MCF 10A (cell line): ENCODE measurements around the gene KLHL11. TPM values are rescaled to one million over a fixed set of nuclear protein-coding genes. Genes with fewer than 3 reads are reported as not detected.

Source experiments
- BruUV-seq: library from RNA; stranded (reverse); fragments of 400-500 nt; replicated peaks from 2 replicates; lab custom pipeline; 2021; lab: Mats Ljungman, UMichigan
- CTCF ChIA-PET: fragments of 300-600 bp; sonication (Branson Sonifier 250); formaldehyde crosslinking; extraction: SDS; loops from one replicate; lab custom pipeline; 2021; ENCODE audit warnings: antibody characterized with exemption, inconsistent platforms; lab: Yijun Ruan, JAX
- POLR2A ChIA-PET: fragments of 300-600, 350-650 bp; sonication (Branson Sonifier 250); formaldehyde crosslinking; extraction: SDS; loops from one replicate; lab custom pipeline; 2020; ENCODE audit warnings: antibody characterized with exemption, inconsistent platforms; lab: Yijun Ruan, JAX
- DNase-seq: peaks from one replicate; pipeline ENCODE4 v3.0.0-alpha.2; 2018; ENCODE audit not compliant: unreplicated experiment
- H3K27ac Mint-ChIP-seq: one replicate; pipeline ENCODE4 v1.8.0; 2022; ENCODE audit warnings: mild to moderate bottlenecking, low read depth, mixed read lengths; ENCODE audit not compliant: unreplicated experiment
- H3K27me3 Mint-ChIP-seq: one replicate; pipeline ENCODE4 v1.8.0; 2022; ENCODE audit warnings: mixed read lengths; ENCODE audit not compliant: insufficient read depth, unreplicated experiment
- H3K36me3 Mint-ChIP-seq: one replicate; pipeline ENCODE4 v1.8.0; 2022; ENCODE audit warnings: mild to moderate bottlenecking, moderate library complexity, mixed read lengths; ENCODE audit not compliant: insufficient read depth, unreplicated experiment
- H3K4me1 Mint-ChIP-seq: one replicate; pipeline ENCODE4 v1.8.0; 2022; ENCODE audit warnings: mixed read lengths; ENCODE audit not compliant: insufficient read depth, unreplicated experiment
- H3K4me3 Mint-ChIP-seq: one replicate; pipeline ENCODE4 v1.8.0; 2022; ENCODE audit warnings: mild to moderate bottlenecking, moderate library complexity, mixed read lengths; ENCODE audit not compliant: unreplicated experiment
- H3K9me3 Mint-ChIP-seq: one replicate; pipeline ENCODE4 v1.8.0; 2022; ENCODE audit warnings: mixed read lengths; ENCODE audit not compliant: unreplicated experiment
- intact Hi-C: fragments of 100-400 bp; cut with micrococcal nuclease; formaldehyde crosslinking; loops from 2 replicates; pipeline ENCODE4 v1.14.1; 2022
- total RNA-seq: library from RNA; stranded (reverse); gene quantifications from 2 replicates; pipeline ENCODE4 v1.2.3, GENCODE V29; 2022
- TF ChIP-seq, protein P1 (sequence below): fragments of 200-600 bp; IDR thresholded peaks from one replicate; pipeline ENCODE4 v1.8.0; 2022; ENCODE audit warnings: antibody characterized with exemption, mild to moderate bottlenecking; ENCODE audit not compliant: unreplicated experiment

Gene KLHL11
- total RNA-seq, 1 experiment from 2014 or later: 19.1 TPM

DNA sequence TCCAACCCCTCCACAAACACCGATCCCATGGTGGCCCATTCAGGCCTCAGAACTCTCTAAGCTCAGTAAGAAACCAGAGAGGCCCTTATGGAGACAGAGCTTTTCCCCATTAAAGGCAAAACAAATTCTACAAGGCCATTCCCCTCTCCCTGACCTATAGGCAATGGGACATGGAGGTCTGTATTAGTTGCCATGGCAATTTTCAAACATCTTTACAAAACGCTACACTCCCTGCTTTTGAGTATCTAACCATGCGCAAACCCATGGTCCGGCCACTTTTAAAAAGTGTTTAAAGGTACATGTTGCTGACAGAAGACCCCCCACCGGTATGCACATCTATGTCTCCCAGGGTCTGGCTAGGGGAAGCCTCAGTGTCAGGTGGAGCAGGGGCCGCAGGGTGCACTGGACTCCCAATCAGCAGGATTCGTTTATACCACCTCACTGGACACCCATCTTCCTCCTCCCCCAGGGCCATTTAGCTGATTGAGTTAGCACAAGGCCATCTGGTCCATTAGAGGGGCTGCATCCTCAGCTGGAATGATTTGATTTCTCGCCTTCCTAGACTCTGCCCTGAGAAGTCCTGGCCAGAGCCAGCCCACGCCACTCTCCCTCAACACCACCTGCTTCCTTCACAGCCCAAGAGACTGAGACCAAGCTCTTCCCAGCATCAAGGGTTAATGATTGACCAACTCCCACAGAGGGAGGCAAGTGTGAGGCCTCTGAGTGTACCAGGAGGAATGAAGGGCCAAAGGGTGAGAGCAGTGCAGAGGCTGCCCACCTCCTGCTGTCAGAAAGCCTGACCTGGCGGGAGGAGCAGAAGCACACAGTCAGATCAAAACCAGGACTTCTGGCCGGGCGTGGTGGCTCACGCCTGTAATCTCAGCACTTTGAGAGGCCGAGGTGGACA is 42.7 kb upstream of the KLHL11 start:
- H3K36me3 Mint-ChIP-seq: peaks cover 72% of the 10 kb centered on the region
- TF ChIP-seq, protein P1, sequence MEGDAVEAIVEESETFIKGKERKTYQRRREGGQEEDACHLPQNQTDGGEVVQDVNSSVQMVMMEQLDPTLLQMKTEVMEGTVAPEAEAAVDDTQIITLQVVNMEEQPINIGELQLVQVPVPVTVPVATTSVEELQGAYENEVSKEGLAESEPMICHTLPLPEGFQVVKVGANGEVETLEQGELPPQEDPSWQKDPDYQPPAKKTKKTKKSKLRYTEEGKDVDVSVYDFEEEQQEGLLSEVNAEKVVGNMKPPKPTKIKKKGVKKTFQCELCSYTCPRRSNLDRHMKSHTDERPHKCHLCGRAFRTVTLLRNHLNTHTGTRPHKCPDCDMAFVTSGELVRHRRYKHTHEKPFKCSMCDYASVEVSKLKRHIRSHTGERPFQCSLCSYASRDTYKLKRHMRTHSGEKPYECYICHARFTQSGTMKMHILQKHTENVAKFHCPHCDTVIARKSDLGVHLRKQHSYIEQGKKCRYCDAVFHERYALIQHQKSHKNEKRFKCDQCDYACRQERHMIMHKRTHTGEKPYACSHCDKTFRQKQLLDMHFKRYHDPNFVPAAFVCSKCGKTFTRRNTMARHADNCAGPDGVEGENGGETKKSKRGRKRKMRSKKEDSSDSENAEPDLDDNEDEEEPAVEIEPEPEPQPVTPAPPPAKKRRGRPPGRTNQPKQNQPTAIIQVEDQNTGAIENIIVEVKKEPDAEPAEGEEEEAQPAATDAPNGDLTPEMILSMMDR: no peak
- ChIA-PET CTCF (interaction anchor here (0.5 to 0.6 kb wide), 3 partner anchors 55 to 245 kb away, joined by 3 read pairs; partner anchors contain the start of gene DNAJC7), POLR2A (interaction anchor here (1.0 to 4.0 kb wide), 2 partner anchors 11 to 121 kb away, joined by 3 to 13 read pairs; partner anchors contain the start of genes ACLY and JUP)
- no peak overlapping the region for H3K4me3 Mint-ChIP-seq
- no peak for DNase-seq
- intact Hi-C loops: no loop called here
- H3K9me3 Mint-ChIP-seq: no peaks in the 10 kb centered on the region
- no peak overlapping the region for H3K27ac Mint-ChIP-seq
- no peaks in the 10 kb centered on the region for H3K27me3 Mint-ChIP-seq
- BruUV-seq: no TSS peak
- H3K4me1 Mint-ChIP-seq: peaks cover 9% of the 10 kb centered on the region

DNA sequence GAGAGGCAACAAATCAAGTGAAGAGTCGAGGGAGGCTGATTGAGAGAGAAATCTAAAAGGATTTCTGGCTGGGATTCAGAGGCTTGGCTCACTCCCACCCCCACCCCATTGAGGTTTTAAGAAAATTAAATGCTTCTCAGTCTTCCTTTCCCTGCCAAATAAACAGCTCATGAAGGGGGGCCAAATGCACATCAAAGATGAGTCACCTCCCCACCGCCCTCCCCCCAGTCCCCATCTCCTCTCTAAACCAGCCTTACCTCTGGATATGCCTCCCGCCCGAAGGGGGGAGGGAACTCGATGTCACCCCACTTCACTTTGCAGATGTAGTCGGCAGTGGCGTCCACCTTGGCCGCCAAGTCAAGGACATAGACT is 41.9 kb upstream of the KLHL11 start:
- no peak overlapping the region for H3K27ac Mint-ChIP-seq
- CTCF ChIA-PET: no interaction called here
- POLR2A ChIA-PET: interaction anchor here (4.0 kb wide), 1 partner anchor 11 kb away, joined by 13 read pairs; the partner anchor contains the start of gene ACLY

DNA sequence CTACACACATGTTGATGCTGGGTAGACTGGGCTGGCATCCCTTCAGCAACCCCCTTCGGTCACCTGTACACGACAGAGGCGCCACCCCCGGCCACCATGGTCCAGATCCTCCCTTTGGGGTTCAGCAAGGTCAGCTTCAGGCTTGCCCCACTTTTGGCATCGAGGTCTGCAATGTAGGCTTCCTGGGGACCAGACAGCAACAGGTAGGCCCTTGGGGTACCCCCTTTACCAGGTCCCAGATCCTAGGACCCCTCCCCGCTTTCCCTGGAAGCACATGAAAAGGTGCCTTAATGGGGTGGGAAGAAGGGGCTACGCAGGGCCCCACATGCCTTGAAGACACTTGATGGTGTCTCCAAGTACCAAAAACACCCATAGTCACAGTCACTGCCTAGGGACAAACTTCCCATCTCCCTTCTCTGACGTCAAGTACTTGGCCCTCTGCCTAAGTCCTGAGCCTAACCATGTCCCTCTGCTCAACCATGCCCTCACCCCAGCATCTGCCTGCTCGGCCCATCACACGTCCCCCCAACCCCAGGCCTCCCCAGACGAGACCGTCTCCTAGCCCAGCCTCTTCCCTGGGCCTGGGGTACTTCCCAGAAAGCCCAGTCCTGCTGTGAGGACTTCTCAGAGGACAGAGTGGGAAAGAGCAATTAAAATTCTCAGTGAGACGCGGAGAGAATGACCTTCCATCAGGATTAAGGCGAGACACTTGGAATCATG is 41.4 kb upstream of the KLHL11 start:
- peaks cover 70% of the 10 kb centered on the region for H3K36me3 Mint-ChIP-seq
- no TSS peak for BruUV-seq
- POLR2A ChIA-PET: interaction anchor here (0.6 kb wide), 1 partner anchor 11 kb away, joined by 6 read pairs; no protein-coding TSS in a partner anchor
- TF ChIP-seq, protein P1: no peak
- no peaks in the 10 kb centered on the region for H3K9me3 Mint-ChIP-seq
- peaks cover 9% of the 10 kb centered on the region for H3K4me1 Mint-ChIP-seq
- H3K4me3 Mint-ChIP-seq: no peak overlapping the region
- no peaks in the 10 kb centered on the region for H3K27me3 Mint-ChIP-seq
- intact Hi-C loops: no loop called here
- no peak for DNase-seq
- no peak overlapping the region for H3K27ac Mint-ChIP-seq
- CTCF ChIA-PET: no interaction called here

More for the DNA sequence above, 41.9 kb upstream of the KLHL11 start:
- peaks cover 70% of the 10 kb centered on the region for H3K36me3 Mint-ChIP-seq
- TF ChIP-seq, protein P1: no peak
- H3K4me3 Mint-ChIP-seq: no peak overlapping the region
- intact Hi-C loops: no loop called here
- no TSS peak for BruUV-seq
- no peaks in the 10 kb centered on the region for H3K9me3 Mint-ChIP-seq
- H3K4me1 Mint-ChIP-seq: peaks cover 9% of the 10 kb centered on the region
- DNase-seq: no peak
- H3K27me3 Mint-ChIP-seq: no peaks in the 10 kb centered on the region

- Mint-ChIP-seq H3K36me3 (peaks cover 73% of the 10 kb centered on the region), H3K27me3 (no peaks in the 10 kb centered on the region), H3K9me3 (no peaks in the 10 kb centered on the region), H3K27ac (no peak overlapping the region), H3K4me3 (no peak overlapping the region), H3K4me1 (peaks cover 9% of the 10 kb centered on the region)
- intact Hi-C loops: no loop called here
- no peak for DNase-seq
- POLR2A ChIA-PET: no interaction called here
- CTCF ChIA-PET: no interaction called here
- BruUV-seq: no TSS peak
- TF ChIP-seq, protein P1: no peak
Measured at GRCh38 chr17:41905172-41905571, 39.9 kb upstream of the KLHL11 start.
